Left ventricle myocardium inferior (tissue), 1 donor: ENCODE data around the gene ADCY5. TPM values are rescaled to one million over a fixed set of nuclear protein-coding genes. Genes with fewer than 3 reads are reported as not detected.

Experiments used
- DNase-seq: peaks from one replicate; pipeline ENCODE4 v3.0.0-alpha.2; 2020
- H3K27ac ChIP-seq: fragments of 200-600 bp; replicated peaks from 2 replicates; pipeline ENCODE4 v1.8.0; 2021
- H3K27me3 ChIP-seq: fragments of 200-600 bp; 2 replicates; pipeline ENCODE4 v1.8.0; 2021; ENCODE audit warnings: low read depth
- H3K36me3 ChIP-seq: fragments of 200-600 bp; 2 replicates; pipeline ENCODE4 v1.8.0; 2021
- H3K4me1 ChIP-seq: fragments of 200-600 bp; 2 replicates; pipeline ENCODE4 v1.8.0; 2021
- H3K4me3 ChIP-seq: fragments of 200-600 bp; 2 replicates; pipeline ENCODE4 v1.8.0; 2021; ENCODE audit warnings: mild to moderate bottlenecking, moderate library complexity
- H3K9me3 ChIP-seq: fragments of 200-600 bp; replicated peaks from 2 replicates; pipeline ENCODE4 v1.8.0; 2021
- intact Hi-C: fragments of 100-400 bp; cut with micrococcal nuclease; formaldehyde crosslinking; loops from one replicate; pipeline ENCODE4 v1.11.0; 2022
- total RNA-seq: library from RNA; stranded (reverse); fragmentation: NEBNext Ultra II Directional; extraction: Animal tissue kit (Norgen Biotek cat#: 25700); gene quantifications from one replicate; pipeline ENCODE4 v1.2.1, GENCODE V29; 2021
- TF ChIP-seq, protein P1 (sequence below): fragments of 200-600 bp; IDR thresholded peaks from 2 replicates; pipeline ENCODE4 v1.8.0; 2021; ENCODE audit warnings: antibody characterized with exemption, mild to moderate bottlenecking, borderline replicate concordance
- donor health status: DM: no; HTN: yes; CAD: no; lungs with severe emphysema.

ADCY5 gene
- total RNA-seq, 1 donor from 2014 or later: 249 TPM

GRCh38 chr3:123429362-123430125 is 19.3 kb downstream of the ADCY5 start:
- TF ChIP-seq, protein P1, sequence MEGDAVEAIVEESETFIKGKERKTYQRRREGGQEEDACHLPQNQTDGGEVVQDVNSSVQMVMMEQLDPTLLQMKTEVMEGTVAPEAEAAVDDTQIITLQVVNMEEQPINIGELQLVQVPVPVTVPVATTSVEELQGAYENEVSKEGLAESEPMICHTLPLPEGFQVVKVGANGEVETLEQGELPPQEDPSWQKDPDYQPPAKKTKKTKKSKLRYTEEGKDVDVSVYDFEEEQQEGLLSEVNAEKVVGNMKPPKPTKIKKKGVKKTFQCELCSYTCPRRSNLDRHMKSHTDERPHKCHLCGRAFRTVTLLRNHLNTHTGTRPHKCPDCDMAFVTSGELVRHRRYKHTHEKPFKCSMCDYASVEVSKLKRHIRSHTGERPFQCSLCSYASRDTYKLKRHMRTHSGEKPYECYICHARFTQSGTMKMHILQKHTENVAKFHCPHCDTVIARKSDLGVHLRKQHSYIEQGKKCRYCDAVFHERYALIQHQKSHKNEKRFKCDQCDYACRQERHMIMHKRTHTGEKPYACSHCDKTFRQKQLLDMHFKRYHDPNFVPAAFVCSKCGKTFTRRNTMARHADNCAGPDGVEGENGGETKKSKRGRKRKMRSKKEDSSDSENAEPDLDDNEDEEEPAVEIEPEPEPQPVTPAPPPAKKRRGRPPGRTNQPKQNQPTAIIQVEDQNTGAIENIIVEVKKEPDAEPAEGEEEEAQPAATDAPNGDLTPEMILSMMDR: no peak
- Histone ChIP-seq H3K9me3 (no peaks in the 10 kb centered on the region), H3K4me3 (no peak overlapping the region), H3K27me3 (no peaks in the 10 kb centered on the region), H3K27ac (peak overlapping the region; percentile 89), H3K4me1 (peaks cover 100% of the 10 kb centered on the region), H3K36me3 (no peaks in the 10 kb centered on the region)
- DNase-seq: no peak
- intact Hi-C loops: no loop called here

DNA sequence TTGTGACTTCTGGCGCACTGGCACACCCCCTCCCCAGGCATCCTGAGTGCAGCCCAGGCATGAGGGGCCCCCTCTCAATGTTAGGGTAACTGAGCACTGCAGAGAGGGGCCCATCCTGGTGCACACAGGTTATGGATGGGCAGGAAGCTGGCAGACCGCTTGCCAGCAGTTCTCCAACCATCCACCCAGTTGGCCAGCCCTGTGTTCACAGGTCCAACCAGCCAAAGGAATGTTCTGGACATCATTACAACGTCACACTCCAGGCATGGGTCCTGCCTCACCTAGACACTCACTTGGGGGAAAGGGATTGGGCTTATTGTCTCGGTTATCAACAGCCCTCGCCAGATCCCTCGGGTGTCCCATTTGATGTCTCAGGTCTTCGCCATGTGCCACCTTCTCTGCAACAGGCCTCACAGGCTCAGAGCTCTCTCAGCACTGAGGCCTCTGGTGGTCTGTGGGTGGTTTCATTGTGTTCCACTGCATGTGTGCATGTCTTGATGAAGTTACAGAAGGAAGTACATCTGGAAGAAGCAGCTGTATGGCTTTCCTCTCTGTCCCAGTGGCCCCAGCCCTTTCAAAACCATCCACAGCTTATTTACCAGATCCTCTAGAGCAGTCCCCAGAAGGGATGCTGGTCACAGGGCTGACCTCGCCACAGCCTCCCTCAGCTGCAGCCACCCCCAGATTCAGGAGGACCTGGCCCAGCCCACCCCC is 23.7 kb downstream of the ADCY5 start:
- H3K27ac ChIP-seq: peak overlapping the region; percentile 89
- DNase-seq: no peak
- no peaks in the 10 kb centered on the region for H3K36me3 ChIP-seq
- TF ChIP-seq, protein P1: no peak
- H3K4me1 ChIP-seq: peaks cover 100% of the 10 kb centered on the region
- intact Hi-C loops: no loop called here
- H3K27me3 ChIP-seq: no peaks in the 10 kb centered on the region
- H3K9me3 ChIP-seq: no peaks in the 10 kb centered on the region
- H3K4me3 ChIP-seq: no peak overlapping the region

- no peaks in the 10 kb centered on the region for H3K27me3 ChIP-seq
- DNase-seq: peak; percentile 56
- TF ChIP-seq, protein P1: no peak
- intact Hi-C loops: no loop called here
- H3K4me1 ChIP-seq: peaks cover 100% of the 10 kb centered on the region
- peak overlapping the region; percentile 89 for H3K27ac ChIP-seq
- H3K4me3 ChIP-seq: peak overlapping the region; percentile 39
- no peaks in the 10 kb centered on the region for H3K9me3 ChIP-seq
- no peaks in the 10 kb centered on the region for H3K36me3 ChIP-seq
Measured at GRCh38 chr3:123424321-123424998, 24.4 kb downstream of the ADCY5 start.

GRCh38 chr3:123423806-123424205 is 25.1 kb downstream of the ADCY5 start:
- Histone ChIP-seq H3K4me3 (peak overlapping the region; percentile 39), H3K9me3 (no peaks in the 10 kb centered on the region), H3K27me3 (no peaks in the 10 kb centered on the region), H3K4me1 (peaks cover 100% of the 10 kb centered on the region), H3K36me3 (no peaks in the 10 kb centered on the region), H3K27ac (peak overlapping the region; percentile 89)
- DNase-seq: no peak
- TF ChIP-seq, protein P1: no peak
- intact Hi-C loops: no loop called here

DNA sequence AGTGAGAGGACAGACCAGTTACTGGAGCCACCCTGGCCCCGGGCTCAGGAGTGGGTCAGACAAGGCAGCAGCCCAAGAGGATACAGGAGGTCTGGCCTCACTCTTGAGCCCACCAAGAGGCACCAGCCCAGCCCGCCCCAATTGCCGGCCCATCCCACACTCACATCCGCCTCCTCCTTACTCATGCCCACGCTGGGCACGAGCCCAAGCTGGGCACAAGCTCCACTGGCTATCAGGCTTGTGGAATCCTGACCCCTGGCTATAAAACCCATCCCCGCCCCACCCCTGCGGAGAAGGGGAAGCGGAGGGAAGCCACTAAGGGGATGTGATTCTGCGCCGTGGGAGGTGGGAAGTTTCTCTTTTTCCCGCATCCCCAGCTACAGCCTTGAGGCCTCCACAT is 25.9 kb downstream of the ADCY5 start:
- DNase-seq: peak; percentile 55
- Histone ChIP-seq H3K36me3 (no peaks in the 10 kb centered on the region), H3K27me3 (no peaks in the 10 kb centered on the region), H3K4me3 (peak overlapping the region; percentile 39), H3K27ac (peak overlapping the region; percentile 89), H3K9me3 (no peaks in the 10 kb centered on the region), H3K4me1 (peaks cover 100% of the 10 kb centered on the region)
- TF ChIP-seq, protein P1: no peak
- intact Hi-C loops: no loop called here
